GM23248 (cell line): ENCODE measurements around the gene ADAMTSL3. TPM values are rescaled to one million over a fixed set of nuclear protein-coding genes. Genes with fewer than 3 reads are reported as not detected.

Experiments
- DNase-seq: peaks from one replicate; pipeline ENCODE4 v3.0.0-alpha.2; 2015
- H2AFZ ChIP-seq: fragments of 200-600 bp; sonication (generic); 2 replicates; pipeline ENCODE4 v1.6.1; 2016; ENCODE audit warnings: antibody characterized with exemption
- H3F3A ChIP-seq: fragments of 200-600 bp; sonication (generic); 2 replicates; pipeline ENCODE4 v1.6.1; 2016; ENCODE audit warnings: mild to moderate bottlenecking, antibody characterized with exemption, mixed run types; ENCODE audit not compliant: insufficient read depth
- H3K27ac ChIP-seq: fragments of 200-600 bp; sonication (generic); 2 replicates; pipeline ENCODE4 v1.5.1; 2016; ENCODE audit warnings: mild to moderate bottlenecking
- H3K27me3 ChIP-seq: fragments of 200-600 bp; sonication (generic); replicated peaks from 2 replicates; pipeline ENCODE4 v1.6.1; 2016; ENCODE audit warnings: mild to moderate bottlenecking; ENCODE audit not compliant: insufficient read depth
- H3K36me3 ChIP-seq: fragments of 200-600 bp; sonication (generic); 2 replicates; pipeline ENCODE4 v1.6.1; 2016; ENCODE audit warnings: low read depth, mild to moderate bottlenecking
- H3K4me1 ChIP-seq: fragments of 200-600 bp; sonication (generic); 2 replicates; pipeline ENCODE4 v1.6.1; 2016; ENCODE audit warnings: mild to moderate bottlenecking; ENCODE audit not compliant: insufficient read depth
- H3K4me2 ChIP-seq: fragments of 200-600 bp; sonication (generic); one replicate; pipeline ENCODE4 v1.6.1; 2016; ENCODE audit warnings: mild to moderate bottlenecking; ENCODE audit not compliant: unreplicated experiment
- H3K4me3 ChIP-seq: fragments of 200-600 bp; sonication (generic); 2 replicates; pipeline ENCODE4 v1.5.1; 2016; ENCODE audit warnings: mild to moderate bottlenecking
- H3K79me2 ChIP-seq: fragments of 200-600 bp; sonication (generic); 2 replicates; pipeline ENCODE4 v1.6.1; 2016; ENCODE audit warnings: mild to moderate bottlenecking; ENCODE audit not compliant: insufficient read depth
- H3K9ac ChIP-seq: fragments of 200-600 bp; sonication (generic); 2 replicates; pipeline ENCODE4 v1.6.1; 2016; ENCODE audit warnings: mild to moderate bottlenecking
- H3K9me2 ChIP-seq: fragments of 200-600 bp; sonication (generic); 2 replicates; pipeline ENCODE4 v1.6.1; 2016; ENCODE audit warnings: mixed run types, mild to moderate bottlenecking, moderate library complexity; ENCODE audit not compliant: insufficient read depth
- H3K9me3 ChIP-seq: fragments of 200-600 bp; sonication (generic); one replicate; pipeline ENCODE4 v1.6.1; 2017; ENCODE audit warnings: low read depth
- H4K20me1 ChIP-seq: fragments of 200-600 bp; sonication (generic); 2 replicates; pipeline ENCODE4 v1.6.0; 2016; ENCODE audit not compliant: insufficient read depth
- EZH2 ChIP-seq: fragments of 200-600 bp; sonication (generic); IDR thresholded peaks from 2 replicates; pipeline ENCODE4 v1.6.1; 2018; ENCODE audit warnings: antibody characterized with exemption, mild to moderate bottlenecking; ENCODE audit not compliant: insufficient read depth, poor library complexity, severe bottlenecking
- EZH2phosphoT487 ChIP-seq: fragments of 200-600 bp; sonication (generic); IDR thresholded peaks from 2 replicates; pipeline ENCODE4 v1.6.1; 2018; ENCODE audit warnings: antibody characterized with exemption, moderate library complexity, mild to moderate bottlenecking, low read depth; ENCODE audit not compliant: insufficient read depth
- WGBS, 2 experiments: methylation state at CpG; one replicate each; pipeline ENCODE4 v1.1.6; 2015 to 2017; ENCODE audit warnings: low lambda C conversion rate in 2 of 2, low coverage in 1 of 2; ENCODE audit errors: missing lambda C conversion rate in 2 of 2; 5-methylcytosine and 5-hydroxymethylcytosine counted together
- in situ Hi-C: fragments of 300-500 bp; cut with MboI; formaldehyde crosslinking; loops from 2 replicates; pipeline ENCODE4 v1.15.0; 2020
- polyA plus RNA-seq: library from polyadenylated mRNA; unstranded; fragments of >200 nt; fragmentation: Nextera tagmentation; extraction: Ambion mirVana; gene quantifications from 2 replicates; pipeline ENCODE4 v1.2.1, GENCODE V29; 2016
- total RNA-seq: library from RNA; depleted of rRNA; stranded (reverse); fragments of >200 nt; shearing (Covaris generic); gene quantifications from 2 replicates; pipeline ENCODE4 v1.2.3, GENCODE V29; 2014

Gene ADAMTSL3
- total and polyA plus RNA-seq, 2 experiments from 2014 or later = not detected

- WGBS, 2 experiments = 46 to 47% methylated on average over 9 of the region's 9 CpGs
- TF ChIP-seq EZH2phosphoT487 = no peak
- no peak for TF ChIP-seq EZH2
- no peaks in the 10 kb centered on the region for H3K79me2 ChIP-seq
- no peaks in the 10 kb centered on the region for H3K4me1 ChIP-seq
- H3K36me3 ChIP-seq = no peaks in the 10 kb centered on the region
- no peaks in the 10 kb centered on the region for H4K20me1 ChIP-seq
- no peaks in the 10 kb centered on the region for H3K9me3 ChIP-seq
- H2AFZ ChIP-seq = no peak overlapping the region
- no peak overlapping the region for H3K27ac ChIP-seq
- H3K9ac ChIP-seq = no peak overlapping the region
- H3K4me3 ChIP-seq = no peak overlapping the region
- H3F3A ChIP-seq = no peaks in the 10 kb centered on the region
- H3K4me2 ChIP-seq = no peak overlapping the region
- in situ Hi-C loops = no loop called here
- 0 out of 2 replicates have a peak, but pooled peaks cover 6% of the 10 kb centered on the region for H3K27me3 ChIP-seq
- no peak for DNase-seq
- no peaks in the 10 kb centered on the region for H3K9me2 ChIP-seq
Observed at GRCh38 chr15:83610901-83611685, 42.8 kb upstream of the ADAMTSL3 start.

- no peaks in the 10 kb centered on the region for H3K79me2 ChIP-seq
- H3F3A ChIP-seq = no peaks in the 10 kb centered on the region
- H3K9ac ChIP-seq = no peak overlapping the region
- H3K9me3 ChIP-seq = no peaks in the 10 kb centered on the region
- H3K36me3 ChIP-seq = no peaks in the 10 kb centered on the region
- H3K9me2 ChIP-seq = no peaks in the 10 kb centered on the region
- H4K20me1 ChIP-seq = no peaks in the 10 kb centered on the region
- H3K27ac ChIP-seq = no peak overlapping the region
- 24 to 31% methylated on average over 5 of the region's 5 CpGs for WGBS, 2 experiments
- no peaks in the 10 kb centered on the region for H3K27me3 ChIP-seq
- H2AFZ ChIP-seq = no peak overlapping the region
- DNase-seq = no peak
- TF ChIP-seq EZH2phosphoT487 = no peak
- TF ChIP-seq EZH2 = no peak
- no peak overlapping the region for H3K4me3 ChIP-seq
- H3K4me2 ChIP-seq = no peak overlapping the region
- in situ Hi-C loops = no loop called here
- H3K4me1 ChIP-seq = no peaks in the 10 kb centered on the region
Observed at GRCh38 chr15:83612226-83612625, 41.7 kb upstream of the ADAMTSL3 start.

- Histone ChIP-seq H3K4me1 (no peaks in the 10 kb centered on the region), H3K9ac (no peak overlapping the region), H3K36me3 (no peaks in the 10 kb centered on the region), H4K20me1 (no peaks in the 10 kb centered on the region), H3K27ac (no peak overlapping the region), H3F3A (no peaks in the 10 kb centered on the region), H3K9me2 (no peaks in the 10 kb centered on the region), H3K9me3 (no peaks in the 10 kb centered on the region), H3K4me3 (no peak overlapping the region), H3K79me2 (no peaks in the 10 kb centered on the region), H3K27me3 (no peaks in the 10 kb centered on the region), H3K4me2 (no peak overlapping the region), H2AFZ (no peak overlapping the region)
- DNase-seq = no peak
- WGBS, 2 experiments = 64 to 70% methylated on average over 2 of the region's 2 CpGs
- in situ Hi-C loops = no loop called here
- TF ChIP-seq EZH2 (no peak), EZH2phosphoT487 (no peak)
Observed at GRCh38 chr15:83612898-83613635, 40.9 kb upstream of the ADAMTSL3 start.

DNA sequence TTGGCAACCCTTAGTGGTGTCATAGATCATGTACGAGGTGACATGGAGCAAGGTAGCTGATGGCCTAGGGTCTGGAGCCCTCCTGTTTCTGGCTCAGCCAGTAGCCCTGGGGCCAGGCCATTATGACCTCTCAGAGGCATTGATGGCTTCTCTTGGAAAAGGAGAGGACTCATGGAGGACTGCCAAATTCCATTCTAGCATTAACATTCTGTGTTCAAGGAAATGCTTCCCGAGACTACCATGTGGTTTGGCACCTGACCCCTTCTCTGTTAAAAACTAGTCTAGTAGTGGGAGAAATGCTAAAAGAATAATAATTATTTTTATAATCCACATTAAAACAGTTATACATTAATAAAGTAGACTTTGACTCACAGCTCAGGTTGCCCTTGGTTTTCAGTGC is 40.2 kb upstream of the ADAMTSL3 start:
- 0 to 3% methylated on average over 2 of the region's 2 CpGs for WGBS, 2 experiments
- TF ChIP-seq EZH2phosphoT487 (no peak), EZH2 (no peak)
- H3K27me3 ChIP-seq = no peaks in the 10 kb centered on the region
- no peak overlapping the region for H3K9ac ChIP-seq
- H3K4me2 ChIP-seq = no peak overlapping the region
- H3F3A ChIP-seq = no peaks in the 10 kb centered on the region
- no peak for DNase-seq
- no peaks in the 10 kb centered on the region for H3K36me3 ChIP-seq
- no peaks in the 10 kb centered on the region for H3K4me1 ChIP-seq
- no peaks in the 10 kb centered on the region for H3K79me2 ChIP-seq
- H2AFZ ChIP-seq = no peak overlapping the region
- H3K4me3 ChIP-seq = no peak overlapping the region
- H3K27ac ChIP-seq = no peak overlapping the region
- in situ Hi-C loops = no loop called here
- H3K9me3 ChIP-seq = no peaks in the 10 kb centered on the region
- H3K9me2 ChIP-seq = no peaks in the 10 kb centered on the region
- H4K20me1 ChIP-seq = no peaks in the 10 kb centered on the region
